Mammary epithelial cell (primary cell): ENCODE measurements around the gene KCNIP4.

ENCODE experiments used
- EZH2 ChIP-seq: IDR thresholded peaks from 2 replicates; pipeline ENCODE4 v1.6.1; 2012; ENCODE audit warnings: low read length, inconsistent platforms, borderline replicate concordance
- TF ChIP-seq, protein P1 (sequence below), 2 donors: IDR thresholded peaks in 1 of 2; conservative IDR thresholded peaks in 1 of 2; 2 replicates each; pipeline ENCODE4 v1.5.1; 2011 to 2012; ENCODE audit warnings: inconsistent platforms in 2 of 2, low read length in 2 of 2, mild to moderate bottlenecking in 2 of 2, control low read depth in 1 of 2, low read depth in 1 of 2; ENCODE audit not compliant: insufficient read depth in 1 of 2; ENCODE audit errors: extremely low read depth in 1 of 2

DNA sequence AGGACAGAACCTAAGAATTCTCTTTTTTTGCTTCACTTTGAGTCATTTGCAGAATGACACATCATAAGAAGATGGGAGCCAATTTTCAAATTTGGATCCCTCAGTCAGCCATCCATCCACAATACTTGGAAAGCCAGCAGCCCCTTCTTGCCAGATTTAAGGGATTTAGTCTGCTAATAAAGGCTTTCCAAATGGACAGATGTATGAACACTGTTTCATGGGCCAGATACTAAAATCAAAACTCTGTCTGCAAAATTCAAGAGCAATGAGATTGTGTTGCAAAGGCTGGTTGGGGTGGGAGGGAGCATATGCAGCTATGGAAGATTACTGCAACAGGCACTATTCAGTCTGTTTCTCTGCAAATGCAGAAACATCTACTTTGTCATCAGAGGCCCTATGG, 37.7 kb upstream of the KCNIP4 start:
- TF ChIP-seq, protein P1, sequence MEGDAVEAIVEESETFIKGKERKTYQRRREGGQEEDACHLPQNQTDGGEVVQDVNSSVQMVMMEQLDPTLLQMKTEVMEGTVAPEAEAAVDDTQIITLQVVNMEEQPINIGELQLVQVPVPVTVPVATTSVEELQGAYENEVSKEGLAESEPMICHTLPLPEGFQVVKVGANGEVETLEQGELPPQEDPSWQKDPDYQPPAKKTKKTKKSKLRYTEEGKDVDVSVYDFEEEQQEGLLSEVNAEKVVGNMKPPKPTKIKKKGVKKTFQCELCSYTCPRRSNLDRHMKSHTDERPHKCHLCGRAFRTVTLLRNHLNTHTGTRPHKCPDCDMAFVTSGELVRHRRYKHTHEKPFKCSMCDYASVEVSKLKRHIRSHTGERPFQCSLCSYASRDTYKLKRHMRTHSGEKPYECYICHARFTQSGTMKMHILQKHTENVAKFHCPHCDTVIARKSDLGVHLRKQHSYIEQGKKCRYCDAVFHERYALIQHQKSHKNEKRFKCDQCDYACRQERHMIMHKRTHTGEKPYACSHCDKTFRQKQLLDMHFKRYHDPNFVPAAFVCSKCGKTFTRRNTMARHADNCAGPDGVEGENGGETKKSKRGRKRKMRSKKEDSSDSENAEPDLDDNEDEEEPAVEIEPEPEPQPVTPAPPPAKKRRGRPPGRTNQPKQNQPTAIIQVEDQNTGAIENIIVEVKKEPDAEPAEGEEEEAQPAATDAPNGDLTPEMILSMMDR (conservative IDR thresholded peaks at IDR 0.05 in 1 of 2, IDR thresholded peaks at IDR 0.05 in 1 of 2; ENCODE audit: extremely low read depth in 1 of 2, insufficient read depth in 1 of 2, low read depth in 1 of 2, low read length in 2 of 2): no peak
- no peak for TF ChIP-seq EZH2
